Mesothelial cell of epicardium (in vitro differentiated cells): ENCODE measurements around the gene SLC35D2. TPM values are rescaled to one million over a fixed set of nuclear protein-coding genes. Genes with fewer than 3 reads are reported as not detected.
A peak's percentile ranks its signal among the peaks of the same experiment; 100 is the strongest.
"Not testable (repeated sequence)": the region's sequence is repeated elsewhere in the genome, so short reads cannot be mapped to it uniquely, and the experiment has no call there.

ENCODE experiments used
- DNase-seq, 2 experiments: peaks; one replicate each; pipeline ENCODE4 v3.0.0; 2021; ENCODE audit warnings: low spot score in 2 of 2; ENCODE audit not compliant: unreplicated experiment in 2 of 2
- H3K27ac Mint-ChIP-seq: 2 replicates; pipeline ENCODE4 v1.8.0; 2021; ENCODE audit warnings: mixed read lengths
- H3K27me3 Mint-ChIP-seq: 2 replicates; pipeline ENCODE4 v1.8.0; 2021; ENCODE audit warnings: low read depth, mixed read lengths
- H3K36me3 Mint-ChIP-seq: 2 replicates; pipeline ENCODE4 v1.8.0; 2021; ENCODE audit warnings: mixed read lengths
- H3K4me1 Mint-ChIP-seq: 2 replicates; pipeline ENCODE4 v1.8.0; 2021; ENCODE audit warnings: mixed read lengths
- H3K4me3 Mint-ChIP-seq: 2 replicates; pipeline ENCODE4 v1.8.0; 2021; ENCODE audit warnings: mild to moderate bottlenecking, moderate library complexity, mixed read lengths
- H3K9me3 Mint-ChIP-seq: 2 replicates; pipeline ENCODE4 v1.8.0; 2021; ENCODE audit warnings: mixed read lengths
- total RNA-seq: library from RNA; stranded (reverse); gene quantifications from 3 replicates; pipeline ENCODE4 v1.2.1, GENCODE V29; 2021
- TF ChIP-seq, protein P1 (sequence below): fragments of 200-600 bp; sonication (generic); IDR thresholded peaks from one replicate; pipeline ENCODE4 v1.5.0; 2021; ENCODE audit warnings: antibody characterized with exemption; ENCODE audit not compliant: unreplicated experiment

The SLC35D2 gene
- total RNA-seq, 1 donor from 2014 or later = 22.2 TPM

- Mint-ChIP-seq H3K27me3 (no peaks in the 10 kb centered on the region), H3K36me3 (peaks cover 4% of the 10 kb centered on the region), H3K27ac (no peak overlapping the region), H3K4me3 (no peak overlapping the region), H3K9me3 (peaks cover 5% of the 10 kb centered on the region), H3K4me1 (peaks cover 8% of the 10 kb centered on the region)
- DNase-seq = no peak
- TF ChIP-seq, protein P1, sequence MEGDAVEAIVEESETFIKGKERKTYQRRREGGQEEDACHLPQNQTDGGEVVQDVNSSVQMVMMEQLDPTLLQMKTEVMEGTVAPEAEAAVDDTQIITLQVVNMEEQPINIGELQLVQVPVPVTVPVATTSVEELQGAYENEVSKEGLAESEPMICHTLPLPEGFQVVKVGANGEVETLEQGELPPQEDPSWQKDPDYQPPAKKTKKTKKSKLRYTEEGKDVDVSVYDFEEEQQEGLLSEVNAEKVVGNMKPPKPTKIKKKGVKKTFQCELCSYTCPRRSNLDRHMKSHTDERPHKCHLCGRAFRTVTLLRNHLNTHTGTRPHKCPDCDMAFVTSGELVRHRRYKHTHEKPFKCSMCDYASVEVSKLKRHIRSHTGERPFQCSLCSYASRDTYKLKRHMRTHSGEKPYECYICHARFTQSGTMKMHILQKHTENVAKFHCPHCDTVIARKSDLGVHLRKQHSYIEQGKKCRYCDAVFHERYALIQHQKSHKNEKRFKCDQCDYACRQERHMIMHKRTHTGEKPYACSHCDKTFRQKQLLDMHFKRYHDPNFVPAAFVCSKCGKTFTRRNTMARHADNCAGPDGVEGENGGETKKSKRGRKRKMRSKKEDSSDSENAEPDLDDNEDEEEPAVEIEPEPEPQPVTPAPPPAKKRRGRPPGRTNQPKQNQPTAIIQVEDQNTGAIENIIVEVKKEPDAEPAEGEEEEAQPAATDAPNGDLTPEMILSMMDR = no peak
Measured at GRCh38 chr9:96333958-96334357, 49.6 kb downstream of the SLC35D2 start.

DNA sequence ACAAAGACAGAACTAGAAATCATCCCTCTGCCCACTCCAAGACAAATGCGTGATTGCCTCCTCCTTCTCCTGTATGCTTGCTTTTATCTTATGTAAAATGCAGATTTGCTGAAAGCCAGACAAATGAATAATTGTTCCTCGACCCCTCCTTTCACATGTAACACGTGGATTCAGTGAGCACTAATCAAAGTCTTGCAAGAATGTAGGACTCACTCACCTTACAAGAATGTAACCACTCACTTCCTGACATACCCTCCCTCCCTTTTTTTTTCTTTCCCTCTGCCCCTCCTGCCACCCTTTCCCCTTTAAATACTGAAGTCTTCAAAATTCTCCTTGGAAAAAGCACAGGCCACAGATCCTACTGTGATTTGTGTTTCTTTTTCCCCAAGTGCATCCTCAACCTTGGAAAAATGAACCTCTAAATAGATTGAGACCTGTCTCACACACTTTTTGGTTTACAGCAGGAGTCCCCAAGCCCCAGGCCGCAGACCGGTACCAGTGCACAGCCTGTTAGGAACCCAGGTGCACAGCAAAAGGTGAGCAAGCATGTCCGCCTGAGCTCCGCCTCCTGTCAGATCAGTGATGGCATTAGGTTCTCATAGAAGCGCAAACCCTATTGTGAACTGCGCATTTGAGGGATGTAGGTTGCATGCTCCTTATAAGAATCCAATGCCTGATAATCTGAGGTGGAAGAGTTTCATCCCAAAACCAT lies 52.1 kb downstream of the SLC35D2 start:
- peaks cover 4% of the 10 kb centered on the region for H3K36me3 Mint-ChIP-seq
- H3K27ac Mint-ChIP-seq = peak overlapping the region; percentile 22
- DNase-seq = no peak
- H3K9me3 Mint-ChIP-seq = peaks cover 5% of the 10 kb centered on the region
- TF ChIP-seq, protein P1 = no peak
- H3K4me3 Mint-ChIP-seq = no peak overlapping the region
- no peaks in the 10 kb centered on the region for H3K27me3 Mint-ChIP-seq
- peaks cover 8% of the 10 kb centered on the region for H3K4me1 Mint-ChIP-seq

GRCh38 chr9:96327694-96328352 lies 55.7 kb downstream of the SLC35D2 start:
- DNase-seq = no peak
- H3K4me3 Mint-ChIP-seq = no peak overlapping the region
- TF ChIP-seq, protein P1 = peak; percentile 60

DNA sequence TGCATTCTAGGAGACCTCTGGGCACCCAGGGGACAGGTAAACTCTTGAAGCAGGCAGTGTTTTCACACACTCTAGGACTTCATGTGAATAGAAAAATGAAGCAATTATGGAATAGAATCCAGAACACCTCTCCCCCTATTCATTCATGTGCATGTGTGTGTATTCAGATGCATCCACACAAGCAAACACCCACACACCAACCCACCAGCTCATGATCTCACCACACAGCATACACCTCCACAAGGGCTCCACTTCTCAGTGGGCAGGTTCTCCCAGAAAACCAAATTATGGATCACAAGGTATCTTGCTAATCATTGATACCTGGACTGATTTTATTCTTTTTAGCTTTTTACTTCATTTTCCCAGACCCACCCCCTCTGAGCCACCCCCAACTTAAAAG lies 60.3 kb downstream of the SLC35D2 start:
- TF ChIP-seq, protein P1 = no peak
- Mint-ChIP-seq H3K4me1 (no peaks in the 10 kb centered on the region), H3K4me3 (no peak overlapping the region), H3K27ac (no peak overlapping the region), H3K27me3 (no peaks in the 10 kb centered on the region), H3K9me3 (no peaks in the 10 kb centered on the region), H3K36me3 (peaks cover 4% of the 10 kb centered on the region)
- DNase-seq = no peak

More at GRCh38 chr9:96327694-96328352, 55.7 kb downstream of the SLC35D2 start:
- Mint-ChIP-seq H3K36me3 (no peaks in the 10 kb centered on the region), H3K4me1 (peaks cover 8% of the 10 kb centered on the region), H3K27me3 (no peaks in the 10 kb centered on the region), H3K9me3 (no peaks in the 10 kb centered on the region), H3K27ac (no peak overlapping the region)

DNA sequence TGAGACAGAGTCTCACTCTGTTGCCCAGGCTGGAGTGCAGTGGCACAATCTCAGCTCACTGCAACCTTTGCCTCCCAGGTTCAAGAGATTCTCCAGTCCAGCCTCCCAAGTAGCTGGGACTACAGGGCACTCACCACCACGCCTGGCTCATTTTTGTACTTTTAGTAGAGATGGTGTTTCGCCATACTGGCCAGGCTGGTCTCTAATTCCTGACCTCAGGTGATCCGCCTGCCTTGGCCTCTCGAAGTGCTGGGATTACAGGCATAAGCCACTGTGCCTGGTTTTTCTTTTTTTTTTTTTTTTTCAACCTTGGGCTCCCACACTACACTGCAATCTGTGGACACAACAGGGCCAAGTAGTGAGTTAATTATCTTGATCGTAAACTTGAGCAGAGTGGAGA lies 60.8 kb downstream of the SLC35D2 start:
- not testable (repeated sequence) for H3K4me3 Mint-ChIP-seq, H3K27me3 Mint-ChIP-seq, H3K27ac Mint-ChIP-seq, H3K4me1 Mint-ChIP-seq, DNase-seq, H3K9me3 Mint-ChIP-seq, H3K36me3 Mint-ChIP-seq

DNA sequence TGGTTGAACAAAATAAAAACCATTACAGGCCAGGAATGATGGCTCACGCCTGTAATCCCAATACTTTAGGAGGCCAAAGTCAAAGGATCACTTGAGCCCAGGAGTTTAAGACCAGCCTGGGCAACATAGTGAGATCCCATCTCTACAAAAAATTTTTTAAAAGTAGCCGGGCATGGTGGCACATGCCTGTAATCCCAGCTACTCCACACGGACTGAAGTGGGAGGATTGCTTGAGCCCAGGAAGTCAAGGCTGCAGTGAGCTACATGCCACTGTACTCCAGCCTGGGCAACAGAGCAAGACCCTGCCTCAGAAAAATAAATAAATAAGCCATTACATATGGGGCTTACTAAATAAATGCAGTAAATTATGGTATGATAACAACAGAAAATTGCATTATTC lies 61.3 kb downstream of the SLC35D2 start:
- not testable (repeated sequence) for H3K27me3 Mint-ChIP-seq, DNase-seq, H3K4me3 Mint-ChIP-seq, H3K4me1 Mint-ChIP-seq, H3K27ac Mint-ChIP-seq, H3K36me3 Mint-ChIP-seq, H3K9me3 Mint-ChIP-seq
